Measurements from ENCODE around the gene JPH4.

- TF ChIP-seq, protein P1, sequence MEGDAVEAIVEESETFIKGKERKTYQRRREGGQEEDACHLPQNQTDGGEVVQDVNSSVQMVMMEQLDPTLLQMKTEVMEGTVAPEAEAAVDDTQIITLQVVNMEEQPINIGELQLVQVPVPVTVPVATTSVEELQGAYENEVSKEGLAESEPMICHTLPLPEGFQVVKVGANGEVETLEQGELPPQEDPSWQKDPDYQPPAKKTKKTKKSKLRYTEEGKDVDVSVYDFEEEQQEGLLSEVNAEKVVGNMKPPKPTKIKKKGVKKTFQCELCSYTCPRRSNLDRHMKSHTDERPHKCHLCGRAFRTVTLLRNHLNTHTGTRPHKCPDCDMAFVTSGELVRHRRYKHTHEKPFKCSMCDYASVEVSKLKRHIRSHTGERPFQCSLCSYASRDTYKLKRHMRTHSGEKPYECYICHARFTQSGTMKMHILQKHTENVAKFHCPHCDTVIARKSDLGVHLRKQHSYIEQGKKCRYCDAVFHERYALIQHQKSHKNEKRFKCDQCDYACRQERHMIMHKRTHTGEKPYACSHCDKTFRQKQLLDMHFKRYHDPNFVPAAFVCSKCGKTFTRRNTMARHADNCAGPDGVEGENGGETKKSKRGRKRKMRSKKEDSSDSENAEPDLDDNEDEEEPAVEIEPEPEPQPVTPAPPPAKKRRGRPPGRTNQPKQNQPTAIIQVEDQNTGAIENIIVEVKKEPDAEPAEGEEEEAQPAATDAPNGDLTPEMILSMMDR (IDR thresholded peaks at IDR 0.05), result no peak
- TF ChIP-seq POLR2AphosphoS5 (IDR thresholded peaks at IDR 0.05) (no peak), EP300 (IDR thresholded peaks at IDR 0.05; ENCODE audit: low read depth) (no peak)
These were observed 39.8 kb downstream of the JPH4 start for GRCh38 chr14:23538785-23539184.

Data from transverse colon (tissue), 4 donors.